HS-5 (cell line): ENCODE data around the gene ABI3.

Source experiments
- DNase-seq: peaks from one replicate; pipeline ENCODE4 v3.0.0-alpha.2; 2012; ENCODE audit warnings: low read depth

Gene ABI3

GRCh38 chr17:49225554-49226236 lies 15.2 kb downstream of the ABI3 start:
- DNase-seq: no peak

DNA sequence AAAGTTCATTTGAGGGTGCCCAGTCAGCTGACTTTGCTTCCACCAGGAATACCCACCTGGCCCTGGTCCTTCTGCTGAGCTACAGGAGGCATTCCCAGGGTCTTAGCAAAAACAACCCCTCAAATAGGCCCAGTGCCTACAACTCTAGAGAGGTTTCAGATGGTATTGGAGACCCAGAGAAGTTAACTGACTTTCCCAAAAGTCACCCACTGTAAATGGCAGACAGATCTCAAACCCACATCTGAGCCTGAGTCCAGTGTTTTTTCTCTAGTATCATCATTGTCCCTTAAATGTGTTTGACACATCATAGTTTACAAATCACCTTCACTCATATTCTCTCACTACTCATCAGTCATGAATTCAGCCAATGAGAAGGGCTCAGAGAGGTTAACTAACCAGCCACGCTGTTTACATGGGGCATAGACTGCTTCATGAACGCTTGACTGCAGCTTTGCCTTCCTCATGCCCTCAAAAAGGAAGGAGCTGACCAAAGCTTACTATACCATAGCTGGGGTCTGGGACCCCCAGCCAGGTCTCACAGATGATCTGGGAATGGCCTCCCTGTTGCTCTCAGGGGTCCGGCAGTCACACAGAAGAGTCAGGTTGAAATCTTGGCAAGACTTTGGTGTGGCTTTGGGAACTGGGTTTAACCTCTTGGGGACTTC lies 16.4 kb downstream of the ABI3 start:
- no peak for DNase-seq

- no peak for DNase-seq
Measured at GRCh38 chr17:49227436-49228261, 17.1 kb downstream of the ABI3 start.

DNA sequence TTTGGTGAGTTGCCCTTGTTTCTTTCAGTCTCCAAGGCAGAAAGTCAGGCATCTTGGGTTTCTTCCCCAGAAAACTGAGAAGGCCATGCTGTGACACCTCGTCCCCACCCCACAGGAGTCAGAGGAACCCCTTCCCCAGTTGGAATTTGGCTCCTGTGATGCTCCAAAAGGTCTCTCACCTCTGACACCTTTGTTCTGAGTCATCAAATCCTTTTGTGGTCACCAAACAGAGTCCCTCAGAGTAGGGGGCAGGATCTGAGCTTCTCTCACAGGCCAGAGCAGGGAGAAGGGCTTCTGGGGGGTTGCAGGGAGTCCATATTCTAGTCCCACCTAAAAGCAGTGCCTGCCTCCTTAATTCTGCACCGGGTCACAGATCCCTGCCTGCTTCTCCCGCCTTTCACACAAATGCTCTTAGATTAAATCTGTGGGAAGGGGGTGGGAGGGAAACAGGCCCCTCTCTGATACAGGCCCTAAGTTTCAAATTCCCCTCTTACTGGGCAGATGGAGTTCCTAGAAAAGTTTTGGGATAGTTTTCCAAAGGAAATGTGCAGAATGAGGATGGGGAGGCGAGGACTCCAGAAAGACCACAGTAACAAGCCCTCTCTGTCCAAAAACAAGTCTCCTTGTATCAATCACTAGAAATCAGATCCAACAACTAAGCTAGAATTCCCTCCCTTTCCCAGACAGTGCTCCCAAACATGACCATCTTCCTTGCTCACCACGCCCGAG lies 18.7 kb downstream of the ABI3 start:
- DNase-seq: no peak

GRCh38 chr17:49229805-49230600 lies 19.5 kb downstream of the ABI3 start:
- no peak for DNase-seq

GRCh38 chr17:49230636-49231562 lies 20.4 kb downstream of the ABI3 start, which contains the start of gene PHOSPHO1:
Gene PHOSPHO1, minus strand, starts transcription at chr17:49230787. Its CDS starts 4,096 bp downstream, at chr17:49226691.
- no peak for DNase-seq

DNA sequence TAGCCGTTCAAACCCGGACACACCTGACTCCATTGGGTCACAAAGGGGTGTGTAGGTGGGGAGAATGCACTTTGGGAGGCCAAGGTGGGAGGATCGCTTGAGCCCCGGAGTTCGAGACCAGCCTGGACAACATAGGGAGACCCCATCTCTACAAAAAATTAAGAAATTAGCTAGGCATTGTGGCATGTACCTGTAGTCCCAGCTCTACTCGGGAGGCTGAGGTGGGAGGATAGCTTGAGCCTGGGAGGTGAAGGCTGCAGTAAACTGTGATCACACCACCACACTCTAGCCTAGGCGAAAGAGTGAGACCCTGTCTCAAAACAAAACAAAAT lies 21.0 kb downstream of the ABI3 start:
- no peak for DNase-seq

- DNase-seq: no peak
Measured at GRCh38 chr17:49234509-49235080, 24.1 kb downstream of the ABI3 start.

DNA sequence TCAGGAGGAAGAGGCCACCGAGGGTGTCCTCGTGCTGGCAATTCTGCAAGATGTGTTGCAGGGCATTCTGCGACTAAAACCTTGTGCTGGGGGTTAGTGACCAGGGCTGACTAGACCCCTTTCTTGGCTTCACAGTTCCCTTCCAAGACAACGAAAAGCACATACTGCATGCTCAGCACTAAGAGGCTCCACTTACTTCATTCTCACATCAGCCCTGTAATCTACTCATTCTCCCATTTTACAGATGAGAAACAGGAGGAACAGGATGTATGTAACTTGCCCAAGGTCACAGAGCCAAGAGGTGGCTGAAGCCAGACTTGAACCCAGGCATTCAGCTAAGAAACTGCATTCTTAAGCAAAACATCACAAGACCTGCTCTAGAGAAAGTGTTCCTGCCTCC lies 25.4 kb downstream of the ABI3 start:
- DNase-seq: no peak

DNA sequence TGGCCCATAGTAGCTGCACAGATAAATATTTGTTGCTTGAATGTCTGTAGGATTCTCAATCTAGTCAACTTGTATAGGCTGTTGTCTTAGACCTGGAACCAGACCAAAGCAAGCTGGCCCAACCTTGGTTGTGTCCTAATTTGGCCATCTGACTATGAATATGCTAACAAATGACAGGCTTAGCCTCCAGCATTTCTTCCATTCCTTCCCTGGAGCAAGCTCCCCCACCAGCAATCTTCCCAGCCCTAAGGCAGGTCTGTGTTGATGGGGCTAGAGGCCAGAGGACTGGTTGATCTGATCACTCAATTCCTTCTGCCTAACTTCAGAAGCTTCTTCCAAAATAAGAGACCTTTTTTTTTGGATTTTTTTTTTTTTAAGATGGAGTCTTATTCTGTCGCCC lies 29.5 kb downstream of the ABI3 start:
- DNase-seq: no peak

DNA sequence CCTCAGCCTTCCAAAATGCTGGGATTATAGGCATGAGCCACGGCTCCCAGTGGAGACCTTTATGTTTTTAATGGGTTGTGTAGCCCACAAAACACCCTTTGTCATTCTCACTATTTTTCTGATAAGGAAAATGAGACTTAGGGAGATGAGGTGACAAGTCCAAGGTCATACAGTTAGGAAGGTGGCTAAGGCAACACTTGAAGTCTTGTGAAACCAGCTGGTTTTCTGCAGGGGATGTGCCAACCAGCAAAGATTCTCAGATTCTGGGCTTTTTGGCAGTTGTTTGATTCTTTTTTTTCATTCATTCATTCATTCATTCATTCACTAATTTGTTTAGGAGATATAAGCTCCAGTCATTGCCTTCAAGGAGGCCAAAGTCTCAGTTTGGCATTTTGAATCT lies 30.1 kb downstream of the ABI3 start:
- DNase-seq: no peak

GRCh38 chr17:49241040-49241439 lies 30.5 kb downstream of the ABI3 start:
- no peak for DNase-seq

GRCh38 chr17:49241692-49242397 lies 31.3 kb downstream of the ABI3 start:
- DNase-seq: no peak

- no peak for DNase-seq
Measured at GRCh38 chr17:49242813-49243212, 32.3 kb downstream of the ABI3 start.

DNA sequence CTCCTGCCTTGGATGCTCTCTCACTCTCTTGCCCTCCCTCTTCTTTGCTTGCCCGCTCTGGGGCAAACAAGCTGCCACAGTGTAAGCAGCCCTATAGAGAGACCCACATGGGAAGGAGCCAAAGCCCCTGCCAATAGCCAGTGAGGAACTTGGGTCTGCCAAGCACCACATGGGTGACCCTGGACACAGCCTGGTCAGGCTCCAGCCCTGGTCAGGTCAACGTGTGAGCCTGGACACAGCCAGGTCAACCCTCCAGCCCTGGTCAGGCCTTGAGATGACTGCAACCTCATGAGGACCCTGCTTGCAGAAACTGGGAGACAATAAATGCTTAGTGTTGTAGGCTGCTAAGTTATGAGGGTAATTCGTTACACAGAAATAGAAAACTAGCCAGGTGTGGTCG lies 34.3 kb downstream of the ABI3 start:
- DNase-seq: no peak

DNA sequence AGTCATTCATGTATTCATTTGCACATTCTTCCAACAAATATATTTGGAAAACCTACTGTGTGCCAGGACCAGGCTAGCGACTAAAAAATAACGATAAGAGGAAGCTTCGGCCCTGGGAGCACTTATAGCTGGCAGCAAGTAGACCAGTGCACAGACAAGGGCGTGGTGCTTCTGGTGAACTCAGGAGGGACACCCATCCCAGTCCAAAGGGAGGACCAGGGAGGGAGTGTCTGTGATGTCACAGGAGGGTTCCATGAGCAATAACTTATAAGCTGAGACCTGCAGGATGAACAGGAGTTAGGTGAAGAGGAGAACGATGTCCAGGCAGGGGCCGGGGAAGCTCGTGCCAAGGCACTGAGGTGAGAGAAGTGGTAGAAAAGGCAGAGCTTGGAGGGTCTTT lies 37.4 kb downstream of the ABI3 start:
- no peak for DNase-seq

GRCh38 chr17:49249292-49249794 lies 38.8 kb downstream of the ABI3 start:
- no peak for DNase-seq

DNA sequence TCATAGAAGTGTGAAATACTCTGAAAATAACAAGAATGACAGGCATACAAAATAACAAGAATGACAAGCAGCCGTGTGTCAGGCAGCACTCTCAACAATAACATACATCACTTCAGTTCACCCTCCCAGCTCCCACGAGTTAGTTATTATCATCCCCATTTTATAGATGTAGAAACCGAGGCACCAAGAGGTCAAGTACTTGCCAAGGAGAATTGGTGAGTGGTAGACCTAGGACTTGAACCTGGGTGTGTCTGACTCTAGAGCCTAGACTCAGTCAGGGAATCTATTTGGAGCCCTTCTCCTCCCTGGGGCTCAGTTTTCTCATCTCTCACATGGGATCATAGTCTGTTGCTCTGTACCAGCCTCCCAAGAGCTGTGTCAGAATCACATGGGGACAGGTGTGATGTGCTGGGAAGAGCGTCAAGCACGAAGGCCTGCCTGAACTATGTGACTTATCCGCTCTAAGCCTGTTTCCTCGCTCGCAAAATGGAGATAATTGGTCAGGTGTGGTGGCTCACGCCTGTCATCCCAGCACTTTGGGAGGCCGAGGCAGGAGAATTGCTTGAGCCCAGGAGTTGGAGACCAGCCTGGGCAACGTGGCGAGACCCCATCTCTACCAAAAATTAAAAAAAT lies 39.5 kb downstream of the ABI3 start:
- no peak for DNase-seq
